Stimulated activated CD4-positive, alpha-beta T cell treated with anti-CD3 and anti-CD28 coated beads, Interleukin-12 subunit alpha, Interleukin-12 subunit beta, amount 100 ng/mL, for 24 hours (primary cell): ENCODE results near the gene SBK3.
"Not testable (repeated sequence)": the region's sequence is repeated elsewhere in the genome, so short reads cannot be mapped to it uniquely, and the experiment has no call there.

Experiments used
- DNase-seq, 2 experiments: peaks; one replicate each; pipeline ENCODE4 v3.0.0-alpha.2; 2020; ENCODE audit warnings: low read depth in 2 of 2

Gene SBK3

DNA sequence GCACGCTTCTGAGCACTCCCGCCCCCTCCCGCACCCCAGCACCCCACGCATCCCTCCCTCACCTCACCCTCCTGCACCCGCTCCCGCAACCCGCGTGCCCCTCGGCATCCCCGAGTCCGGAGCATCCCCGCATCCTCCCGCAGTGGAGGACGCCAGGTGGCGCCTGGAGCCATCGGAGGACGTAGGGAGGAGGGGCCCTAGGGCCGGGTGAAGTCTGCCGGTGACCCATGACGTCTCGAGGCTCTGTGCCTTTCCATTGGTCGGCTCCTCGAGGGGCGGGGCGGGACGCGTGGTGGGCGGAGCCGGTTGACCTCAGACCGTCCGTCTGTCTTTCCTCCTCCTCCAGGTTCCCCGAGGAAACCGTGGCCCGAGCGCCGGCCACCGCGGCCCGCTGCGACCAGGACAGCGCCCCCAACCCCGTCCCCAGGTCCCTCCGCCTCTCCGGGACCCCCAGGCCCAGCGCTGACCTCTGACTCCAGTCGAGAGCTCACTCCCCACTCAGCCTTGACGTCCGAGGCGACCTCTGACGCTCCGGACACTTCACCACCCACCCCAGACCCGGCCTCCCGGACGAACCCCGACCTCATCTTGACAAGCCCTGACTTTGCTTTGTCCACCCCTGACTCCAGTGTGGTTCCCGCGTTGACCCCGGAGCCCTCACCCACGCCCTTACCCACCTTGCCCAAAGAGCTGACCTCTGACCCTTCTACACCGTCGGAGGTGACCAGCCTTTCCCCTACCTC is 28.3 kb downstream of the SBK3 start:
- DNase-seq = peak; percentile 80 to 88

- DNase-seq = no peak
These were observed 37.2 kb downstream of the SBK3 start for GRCh38 chr19:55508120-55508519.

- DNase-seq = no peak
These were observed 40.4 kb downstream of the SBK3 start for GRCh38 chr19:55504981-55505380.

DNA sequence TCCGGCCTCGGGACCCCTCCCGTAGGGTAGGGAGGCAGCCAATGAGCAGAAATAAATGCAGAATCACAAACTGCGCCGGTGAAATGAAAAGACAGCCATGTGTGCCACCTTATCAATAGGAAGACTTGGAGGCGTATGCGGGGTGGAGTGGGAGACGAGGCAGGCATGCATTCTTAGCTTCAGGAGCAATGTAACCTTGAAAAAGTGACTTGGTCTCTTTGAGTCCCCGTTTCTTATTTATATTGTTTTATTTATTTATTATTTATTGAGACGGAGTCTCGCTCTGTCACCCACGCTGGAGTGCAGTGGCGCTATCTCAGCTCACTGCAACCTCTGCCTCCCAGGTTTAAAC is 41.1 kb downstream of the SBK3 start:
- no peak for DNase-seq

DNA sequence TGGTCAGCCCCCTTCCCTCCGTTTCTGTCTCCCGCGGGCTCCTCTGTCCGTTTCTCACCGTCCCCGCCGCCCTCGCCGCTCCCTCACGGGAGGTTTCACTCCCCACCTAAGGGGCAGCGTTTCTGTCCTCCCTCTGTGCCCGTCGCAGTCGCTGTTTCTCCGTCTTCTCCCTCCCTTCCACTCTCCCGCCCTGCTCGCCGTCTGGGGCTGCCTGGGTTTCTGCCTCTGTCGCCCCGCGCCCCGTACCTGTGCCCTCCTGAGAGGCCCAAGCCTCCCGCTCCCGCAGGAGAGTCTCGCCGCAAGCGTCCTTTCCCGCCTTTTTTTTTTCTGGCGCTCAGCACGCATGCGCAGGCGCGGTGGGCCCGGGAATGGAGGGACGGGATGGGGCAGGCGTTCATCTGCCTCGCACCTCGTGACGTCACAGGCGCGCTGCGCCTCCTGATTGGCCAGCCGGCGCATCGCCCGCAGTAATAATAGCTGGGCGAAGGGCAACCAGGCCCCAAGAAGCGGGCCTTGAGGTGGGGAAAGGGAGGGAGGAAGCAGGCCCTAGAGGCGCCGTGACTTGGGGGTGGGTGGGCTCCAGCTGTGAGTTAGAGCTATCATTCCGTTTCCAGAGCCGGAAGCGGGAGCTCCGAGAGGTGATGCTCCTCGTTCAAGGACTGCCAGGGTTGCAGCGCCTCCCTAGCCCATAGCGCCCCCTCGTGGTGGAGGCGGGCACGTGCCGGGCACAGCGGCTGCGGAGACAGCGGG is 41.7 kb downstream of the SBK3 start:
- peak; percentile 86 to 90 for DNase-seq

DNA sequence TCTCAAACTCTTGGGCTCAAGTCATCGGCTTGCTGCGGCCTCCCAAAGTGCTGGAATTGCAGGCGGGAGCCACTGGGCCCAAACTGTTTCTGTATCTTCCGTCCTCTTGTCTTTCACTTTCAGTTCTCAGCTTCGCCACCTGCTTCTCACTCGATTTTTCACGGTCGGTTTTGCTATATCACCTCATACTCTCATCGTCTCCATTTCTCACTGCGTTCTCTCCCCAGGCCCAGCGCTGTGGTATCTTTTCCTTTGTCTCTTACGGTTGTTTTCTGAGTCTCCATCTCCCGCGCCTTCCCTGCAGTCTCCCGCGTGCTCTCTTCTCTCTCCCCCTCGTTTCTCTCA is 42.2 kb downstream of the SBK3 start:
- no peak for DNase-seq

- no peak for DNase-seq
These were observed 43.0 kb downstream of the SBK3 start for GRCh38 chr19:55502197-55502952.

DNA sequence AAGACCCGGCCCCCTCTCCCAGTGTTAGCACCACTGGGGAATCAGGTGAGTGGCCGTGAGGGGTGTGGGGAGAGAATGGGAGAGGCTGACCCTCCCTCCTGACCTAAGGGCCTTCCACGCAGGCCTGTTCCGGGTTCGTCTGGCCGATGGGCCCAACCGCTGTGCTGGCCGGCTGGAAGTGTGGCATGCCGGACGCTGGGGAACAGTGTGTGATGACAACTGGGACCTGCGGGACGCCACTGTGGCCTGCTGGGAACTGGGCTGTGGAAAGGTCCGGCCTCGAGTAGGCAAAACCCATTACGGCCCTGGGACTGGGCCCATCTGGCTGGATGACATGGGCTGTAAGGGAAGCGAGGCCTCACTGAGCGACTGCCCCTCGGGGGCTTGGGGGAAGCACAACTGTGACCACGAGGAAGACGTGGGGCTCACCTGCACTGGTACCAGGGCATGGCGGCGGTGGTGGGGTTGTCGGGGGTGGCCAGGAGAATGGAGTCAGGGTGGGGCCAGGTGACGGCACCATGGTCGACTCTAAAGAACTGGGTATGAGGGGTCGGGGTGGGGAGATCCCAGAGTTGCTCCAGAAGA is 44.9 kb downstream of the SBK3 start:
- no peak for DNase-seq

GRCh38 chr19:55498246-55498840 is 47.0 kb downstream of the SBK3 start:
- no peak for DNase-seq

DNA sequence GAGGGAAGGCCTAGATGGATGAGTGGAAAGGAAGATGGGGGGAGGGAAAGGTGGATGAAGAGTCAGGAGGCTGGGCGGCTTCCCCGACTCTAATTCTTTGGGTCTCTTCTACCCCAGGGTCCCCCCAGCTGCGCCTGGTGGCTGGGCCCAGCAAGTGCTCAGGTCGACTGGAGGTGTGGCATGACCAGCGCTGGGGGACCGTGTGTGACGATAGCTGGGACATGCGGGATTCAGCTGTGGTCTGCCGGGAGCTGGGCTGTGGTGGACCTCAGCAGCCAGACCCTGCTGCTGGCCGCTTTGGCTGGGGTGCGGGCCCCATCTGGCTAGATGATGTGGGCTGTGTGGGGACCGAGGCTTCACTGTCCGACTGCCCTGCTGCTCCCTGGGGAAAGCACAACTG is 47.6 kb downstream of the SBK3 start:
- DNase-seq = no peak

GRCh38 chr19:55496820-55497219 is 48.5 kb downstream of the SBK3 start:
- DNase-seq = not testable (repeated sequence)

GRCh38 chr19:55495646-55496349 is 49.5 kb downstream of the SBK3 start:
- no peak for DNase-seq

DNA sequence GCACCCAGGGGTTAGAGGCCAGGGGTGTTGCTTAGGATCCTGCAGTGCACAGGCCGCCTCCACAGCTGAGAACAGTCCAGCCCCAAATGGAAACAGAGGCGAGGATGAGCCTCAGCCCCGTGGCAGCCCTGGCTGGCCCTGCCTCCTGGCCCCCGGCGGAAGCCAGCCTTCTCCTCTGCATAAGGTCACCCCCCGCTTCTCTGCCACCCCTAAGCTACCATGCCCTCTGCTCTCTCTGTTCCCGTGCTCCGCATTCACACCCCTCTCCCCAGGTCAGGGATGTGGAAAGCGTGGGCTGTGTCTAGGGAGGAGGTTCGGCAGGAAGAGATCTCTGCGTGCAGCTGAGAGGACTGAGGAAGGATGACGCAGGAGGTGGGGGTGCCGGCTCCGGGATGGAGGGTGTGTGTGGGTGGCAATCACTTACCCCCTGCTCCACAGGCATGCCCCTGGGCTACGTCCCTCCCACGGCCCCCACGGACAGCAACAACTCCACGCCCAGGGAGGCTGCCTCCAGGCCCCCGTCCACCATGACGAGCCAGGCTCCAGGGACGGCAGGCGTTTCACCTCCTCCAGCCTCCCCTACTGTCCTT is 51.1 kb downstream of the SBK3 start:
- DNase-seq = no peak

DNA sequence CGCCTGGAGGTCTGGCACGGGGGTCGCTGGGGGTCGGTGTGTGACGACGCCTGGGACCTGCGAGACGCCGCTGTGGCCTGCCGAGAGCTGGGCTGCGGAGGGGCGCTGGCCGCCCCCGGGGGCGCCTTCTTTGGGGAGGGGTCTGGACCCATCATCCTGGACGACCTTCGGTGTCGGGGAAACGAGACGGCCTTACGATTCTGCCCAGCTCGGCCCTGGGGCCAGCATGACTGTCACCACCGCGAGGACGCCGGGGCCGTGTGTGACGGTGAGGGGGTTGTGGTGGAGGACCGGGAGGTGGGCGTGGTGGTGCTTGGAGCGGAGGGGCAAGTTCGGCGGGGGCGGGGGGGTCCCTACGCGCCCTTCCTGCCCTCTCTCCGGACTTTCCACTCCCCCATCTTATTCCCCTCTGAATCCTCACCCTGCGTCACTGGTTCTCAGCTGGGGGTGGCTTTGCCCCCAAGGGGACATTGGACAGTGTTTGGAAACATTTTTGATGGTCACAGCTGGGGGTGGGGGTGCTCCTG is 51.6 kb downstream of the SBK3 start:
- no peak for DNase-seq

DNA sequence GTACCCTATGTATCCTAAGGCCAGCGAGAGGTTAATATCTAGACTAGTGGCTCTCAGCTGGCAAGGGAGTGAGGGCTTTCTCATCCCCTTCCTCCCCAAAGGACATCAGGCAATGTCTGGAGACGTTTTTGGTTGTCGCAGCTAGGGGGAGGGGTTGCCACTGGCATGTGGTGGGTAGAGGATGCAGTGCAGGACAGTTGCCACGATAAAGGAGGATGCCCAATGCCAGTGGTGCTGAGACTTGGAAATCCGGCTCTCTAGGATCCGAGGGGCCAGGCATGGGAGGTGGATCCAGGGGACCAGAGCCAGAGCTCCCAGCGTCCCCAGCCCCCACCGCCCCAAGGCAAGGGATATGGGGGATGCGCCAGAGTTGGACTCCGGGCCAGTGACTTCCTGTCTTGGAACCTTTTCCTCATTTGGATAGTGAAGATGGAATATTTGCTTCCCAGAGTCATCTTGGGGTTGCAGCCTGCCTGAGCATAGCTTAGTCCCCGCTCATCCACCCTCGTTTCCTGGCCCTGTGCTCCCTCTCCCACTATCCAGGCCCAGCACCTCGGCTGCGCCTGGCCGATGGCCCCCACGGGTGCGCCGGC is 52.2 kb downstream of the SBK3 start:
- no peak for DNase-seq

- DNase-seq = no peak
These were observed 52.9 kb downstream of the SBK3 start for GRCh38 chr19:55492362-55492944.

GRCh38 chr19:55491546-55492360 is 53.6 kb downstream of the SBK3 start:
- DNase-seq = no peak
